Tibial artery (tissue), 4 donors: ENCODE measurements around the gene RALGPS1.
"Not testable (repeated sequence)": the region's sequence is repeated elsewhere in the genome, so short reads cannot be mapped to it uniquely, and the experiment has no call there.

Experiments
- DNase-seq, 2 donors: peaks; one replicate each; pipeline ENCODE4 v3.0.0-alpha.2; 2019
- H3K27ac ChIP-seq, 2 donors: fragments of 200-600 bp; sonication (generic) in 1 of 2; 1 replicate in 1 of 2; 2 replicates in 1 of 2; pipeline ENCODE4 v1.5.1; 2018 to 2019; ENCODE audit warnings: mild to moderate bottlenecking in 1 of 2
- H3K27me3 ChIP-seq, 2 donors: fragments of 200-600 bp; sonication (generic) in 1 of 2; one replicate each; pipeline versions ENCODE4 v1.5.1 to v1.6.0; 2016 to 2019
- H3K36me3 ChIP-seq, 3 donors: fragments of 200-600 bp; sonication (generic) in 2 of 3; one replicate each; pipeline ENCODE4 v1.5.1; 2016 to 2019; ENCODE audit warnings: mild to moderate bottlenecking in 2 of 3
- H3K4me1 ChIP-seq, 4 donors: fragments of 200-600 bp; sonication (generic) in 2 of 4; 1 replicate in 3 of 4; 2 replicates in 1 of 4; pipeline ENCODE4 v1.5.1; 2016 to 2019
- H3K4me3 ChIP-seq, 2 donors: fragments of 200-600 bp; sonication (generic) in 1 of 2; 1 replicate in 1 of 2; 2 replicates in 1 of 2; pipeline ENCODE4 v1.5.1; 2018 to 2019; ENCODE audit warnings: mild to moderate bottlenecking in 2 of 2
- H3K9me3 ChIP-seq, 3 donors: fragments of 200-600 bp; sonication (generic) in 1 of 3; one replicate each; pipeline ENCODE4 v1.5.1; 2016 to 2019
- intact Hi-C: fragments of 100-400 bp; cut with DNase I; formaldehyde crosslinking; loops from one replicate; pipeline ENCODE4 v1.15.0; 2023; ENCODE audit warnings: low total_unique reads
- TF ChIP-seq, protein P1 (sequence below), 2 experiments: fragments of 200-600 bp in 1 of 2; fragments of 450-650 bp in 1 of 2; IDR thresholded peaks; one replicate each; pipeline ENCODE4 v1.5.1; 2017 to 2019; ENCODE audit warnings: antibody characterized with exemption in 2 of 2, mild to moderate bottlenecking in 1 of 2, moderate library complexity in 1 of 2

RALGPS1 gene

DNA sequence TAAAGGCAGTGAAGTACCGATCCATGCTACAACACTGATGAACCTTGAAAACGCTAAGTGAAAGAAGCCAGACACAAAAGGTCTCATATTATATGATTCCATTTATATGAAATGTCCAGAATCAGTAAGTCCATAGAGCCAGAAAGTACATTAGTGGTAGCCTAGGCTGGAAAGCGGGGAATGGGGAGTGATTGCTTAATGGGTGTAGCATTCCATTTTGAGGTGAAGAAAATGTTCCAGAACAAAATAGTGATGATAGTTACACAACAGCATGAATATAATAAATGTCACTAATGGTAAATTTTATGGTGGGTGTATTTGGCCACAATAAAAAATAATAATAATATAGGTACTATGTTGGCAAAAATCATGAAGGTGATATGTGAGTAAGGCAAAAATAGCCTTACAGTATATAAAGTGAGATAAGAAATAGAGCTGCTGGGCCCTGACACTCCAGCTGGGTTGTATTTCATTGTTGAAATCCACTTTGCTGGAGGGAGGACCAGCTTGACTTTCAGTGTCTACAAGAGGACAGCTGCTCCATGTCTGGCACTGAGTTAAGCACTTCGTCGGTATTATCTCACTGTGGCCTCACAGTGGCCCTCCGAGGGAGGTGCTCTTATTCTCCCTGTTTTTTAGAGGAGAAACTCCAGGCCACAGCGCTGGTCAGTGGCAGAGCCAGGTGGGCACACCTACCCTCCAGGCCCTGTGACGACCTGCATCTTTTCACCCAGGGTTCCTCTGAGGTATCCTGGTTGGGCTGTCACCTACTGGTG, 230.3 kb downstream of the RALGPS1 start:
- no peak for DNase-seq
- Histone ChIP-seq H3K4me3 (no peak overlapping the region), H3K27me3 (no peaks in the 10 kb centered on the region), H3K27ac (no peak overlapping the region), H3K4me1 (peaks cover 0 to 17% (median 8%) of the 10 kb centered on the region in 4 donors), H3K9me3 (no peaks in the 10 kb centered on the region), H3K36me3 (no peaks in the 10 kb centered on the region)
- intact Hi-C loops = no loop called here
- TF ChIP-seq, protein P1, sequence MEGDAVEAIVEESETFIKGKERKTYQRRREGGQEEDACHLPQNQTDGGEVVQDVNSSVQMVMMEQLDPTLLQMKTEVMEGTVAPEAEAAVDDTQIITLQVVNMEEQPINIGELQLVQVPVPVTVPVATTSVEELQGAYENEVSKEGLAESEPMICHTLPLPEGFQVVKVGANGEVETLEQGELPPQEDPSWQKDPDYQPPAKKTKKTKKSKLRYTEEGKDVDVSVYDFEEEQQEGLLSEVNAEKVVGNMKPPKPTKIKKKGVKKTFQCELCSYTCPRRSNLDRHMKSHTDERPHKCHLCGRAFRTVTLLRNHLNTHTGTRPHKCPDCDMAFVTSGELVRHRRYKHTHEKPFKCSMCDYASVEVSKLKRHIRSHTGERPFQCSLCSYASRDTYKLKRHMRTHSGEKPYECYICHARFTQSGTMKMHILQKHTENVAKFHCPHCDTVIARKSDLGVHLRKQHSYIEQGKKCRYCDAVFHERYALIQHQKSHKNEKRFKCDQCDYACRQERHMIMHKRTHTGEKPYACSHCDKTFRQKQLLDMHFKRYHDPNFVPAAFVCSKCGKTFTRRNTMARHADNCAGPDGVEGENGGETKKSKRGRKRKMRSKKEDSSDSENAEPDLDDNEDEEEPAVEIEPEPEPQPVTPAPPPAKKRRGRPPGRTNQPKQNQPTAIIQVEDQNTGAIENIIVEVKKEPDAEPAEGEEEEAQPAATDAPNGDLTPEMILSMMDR (IDR thresholded peaks at IDR 0.05) = no peak

DNA sequence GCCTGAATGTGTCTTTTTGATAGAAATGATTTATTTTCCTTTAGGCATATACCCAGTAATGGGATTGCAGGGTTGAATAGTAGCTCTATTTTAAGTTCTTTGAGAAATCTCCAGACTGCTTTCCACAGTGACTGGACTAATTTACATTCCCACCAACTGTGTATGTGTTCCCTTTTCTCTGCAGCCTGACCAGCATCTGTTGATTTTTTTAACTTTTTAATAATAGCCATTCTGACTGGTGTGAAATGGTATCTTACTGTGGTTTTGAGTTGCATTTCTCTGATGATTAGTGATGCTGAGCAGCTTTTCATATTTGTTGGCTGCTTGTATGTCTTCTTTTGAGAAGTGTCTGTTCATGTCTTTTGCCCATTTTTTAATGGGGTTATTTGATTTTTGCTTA, 232.3 kb downstream of the RALGPS1 start:
- H3K27me3 ChIP-seq, intact Hi-C loops, H3K4me3 ChIP-seq, H3K27ac ChIP-seq, DNase-seq, H3K4me1 ChIP-seq, H3K9me3 ChIP-seq, H3K36me3 ChIP-seq: not testable (repeated sequence)

DNA sequence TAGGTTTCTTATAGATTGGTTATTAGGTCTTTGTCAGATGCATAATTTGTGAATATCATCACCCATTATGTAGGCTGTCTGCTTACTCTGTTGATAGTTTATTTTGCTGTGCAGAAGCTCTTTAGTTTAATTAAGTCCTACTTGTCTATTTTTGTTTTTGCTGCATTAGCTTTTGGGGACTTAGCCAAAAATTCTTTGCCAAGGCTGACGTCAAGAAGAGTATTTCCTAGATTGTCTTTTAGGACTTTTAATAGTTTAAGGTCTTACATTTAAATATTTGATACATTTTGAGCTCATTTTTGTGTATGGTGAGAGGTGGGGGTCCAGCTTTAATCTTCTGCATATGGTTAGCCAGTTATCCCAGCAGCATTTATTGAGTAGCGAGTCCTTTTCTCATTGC, 232.7 kb downstream of the RALGPS1 start:
- H3K4me1 ChIP-seq = no peaks in the 10 kb centered on the region
- H3K36me3 ChIP-seq = no peaks in the 10 kb centered on the region
- no peaks in the 10 kb centered on the region for H3K27me3 ChIP-seq
- DNase-seq = no peak
- no peak overlapping the region for H3K27ac ChIP-seq
- H3K4me3 ChIP-seq = no peak overlapping the region
- TF ChIP-seq, protein P1 (IDR thresholded peaks at IDR 0.05) = no peak
- H3K9me3 ChIP-seq = no peaks in the 10 kb centered on the region
- intact Hi-C loops = no loop called here

DNA sequence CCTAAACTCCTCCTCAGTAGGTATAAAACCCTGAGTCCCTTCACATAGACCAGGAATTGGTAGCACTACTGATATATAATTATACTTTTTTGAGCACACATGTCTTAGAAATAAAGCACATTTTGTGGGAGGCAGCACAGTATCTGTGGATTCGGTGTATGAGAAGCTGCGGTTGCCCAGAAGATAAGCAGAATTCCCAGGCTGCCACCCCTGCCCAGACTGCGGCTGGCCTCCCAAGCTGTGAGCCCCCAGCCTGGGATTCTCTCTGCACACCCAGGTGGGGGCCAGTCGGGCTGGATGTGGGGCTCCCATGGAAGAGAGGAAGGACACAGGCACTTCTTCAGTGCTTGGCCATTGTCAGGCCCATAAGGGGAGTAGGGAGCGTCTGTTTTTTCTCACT, 233.4 kb downstream of the RALGPS1 start:
- TF ChIP-seq, protein P1 (IDR thresholded peaks at IDR 0.05) = no peak
- Histone ChIP-seq H3K27ac (no peak overlapping the region), H3K27me3 (no peaks in the 10 kb centered on the region), H3K4me1 (no peaks in the 10 kb centered on the region), H3K36me3 (no peaks in the 10 kb centered on the region), H3K4me3 (no peak overlapping the region), H3K9me3 (no peaks in the 10 kb centered on the region)
- DNase-seq = no peak
- intact Hi-C loops = no loop called here

DNA sequence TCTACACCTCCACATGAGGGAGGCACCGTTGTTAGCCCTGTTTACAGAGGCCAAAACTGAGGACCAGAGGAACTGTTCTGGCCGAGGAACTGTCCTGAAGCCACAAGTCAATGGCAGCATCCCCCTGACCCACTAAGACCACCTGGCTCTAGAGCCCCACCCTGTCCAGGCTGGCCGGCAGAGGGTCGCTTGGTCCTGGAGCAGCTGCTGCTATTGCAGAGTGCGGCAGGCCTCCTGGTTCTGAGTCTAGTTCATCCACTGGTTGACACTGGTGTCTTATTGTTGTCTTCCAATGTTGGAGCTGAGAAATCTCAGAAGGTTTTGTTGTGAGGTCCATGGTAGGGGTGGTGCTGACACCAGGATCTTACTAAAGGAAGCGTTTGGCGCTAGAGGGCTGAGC, 234.4 kb downstream of the RALGPS1 start:
- no peak overlapping the region for H3K4me3 ChIP-seq
- no peak for DNase-seq
- H3K9me3 ChIP-seq = no peaks in the 10 kb centered on the region
- intact Hi-C loops = no loop called here
- H3K36me3 ChIP-seq = no peaks in the 10 kb centered on the region
- H3K27me3 ChIP-seq = no peaks in the 10 kb centered on the region
- no peak overlapping the region for H3K27ac ChIP-seq
- TF ChIP-seq, protein P1 (IDR thresholded peaks at IDR 0.05) = no peak
- H3K4me1 ChIP-seq = peaks cover 0 to 3% (median 2%) of the 10 kb centered on the region in 4 donors

DNA sequence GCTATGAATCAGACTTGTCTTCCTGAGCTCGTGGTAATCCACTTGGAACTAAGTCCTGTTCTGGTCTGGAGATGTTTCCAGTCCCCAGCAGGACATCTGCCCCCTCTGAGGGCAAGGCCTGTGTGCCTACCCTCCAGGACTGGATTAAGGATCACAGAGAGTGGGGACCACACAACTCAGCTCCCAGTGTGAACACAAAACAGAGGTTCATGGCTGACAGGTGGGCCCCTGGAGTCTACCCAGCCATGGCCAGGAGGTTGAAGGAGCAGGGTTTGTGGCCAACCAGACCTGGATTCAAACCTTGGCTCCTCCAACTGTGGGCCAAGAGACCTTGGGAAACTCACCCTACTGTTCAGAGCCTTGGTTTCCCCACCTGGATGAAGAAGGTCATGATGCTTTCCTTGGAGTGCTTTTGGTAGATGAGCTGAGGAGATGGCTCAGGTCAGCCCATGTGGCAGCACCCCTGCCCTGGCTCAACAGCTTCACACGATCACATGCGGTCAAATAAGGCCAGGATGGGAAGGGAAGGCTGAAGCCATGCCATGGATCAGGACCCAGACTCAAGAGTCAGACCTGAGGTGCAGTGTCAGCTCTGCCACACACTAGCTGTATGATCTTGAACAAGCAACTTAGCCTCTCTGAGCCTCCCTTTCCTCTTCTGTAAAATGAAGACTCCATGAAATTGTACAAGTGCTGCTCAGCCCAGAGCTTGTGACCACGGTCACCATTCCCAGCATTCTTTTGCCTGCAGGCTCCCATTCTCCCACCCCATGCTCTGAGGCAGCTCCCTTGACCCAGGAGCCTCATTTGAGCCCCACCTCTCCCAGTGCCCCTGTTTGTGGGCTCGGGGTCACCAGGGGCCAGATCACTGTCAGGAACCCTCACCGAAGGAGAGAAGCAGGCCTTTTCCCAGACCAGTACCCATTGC, 235.1 kb downstream of the RALGPS1 start:
- H3K36me3 ChIP-seq = no peaks in the 10 kb centered on the region
- H3K27ac ChIP-seq = no peak overlapping the region
- intact Hi-C loops = no loop called here
- no peaks in the 10 kb centered on the region for H3K9me3 ChIP-seq
- TF ChIP-seq, protein P1 (IDR thresholded peaks at IDR 0.05) = no peak
- DNase-seq = no peak
- peaks cover 0 to 8% (median 7%) of the 10 kb centered on the region in 4 donors for H3K4me1 ChIP-seq
- no peaks in the 10 kb centered on the region for H3K27me3 ChIP-seq
- H3K4me3 ChIP-seq = no peak overlapping the region
